ENCODE results near the gene RBMS1. TPM values are rescaled to one million over a fixed set of nuclear protein-coding genes. Genes with fewer than 3 reads are reported as not detected.
A peak's percentile ranks its signal among the peaks of the same experiment; 100 is the strongest.

The RBMS1 gene
- total RNA-seq, 1 donor from 2014 or later, result 73.7 TPM

GRCh38 chr2:160431441-160431840, 62.2 kb downstream of the RBMS1 start:
- H3K9me3 Mint-ChIP-seq, result peaks cover 4% of the 10 kb centered on the region
- TF ChIP-seq CTCF (conservative IDR thresholded peaks at IDR 0.05), result no peak
- no peak for DNase-seq (ENCODE audit: extremely low spot score, unreplicated experiment)
- H3K27me3 Mint-ChIP-seq, result no peaks in the 10 kb centered on the region
- peaks cover 34% of the 10 kb centered on the region for H3K36me3 Mint-ChIP-seq
- peaks cover 19% of the 10 kb centered on the region for H3K4me1 Mint-ChIP-seq (ENCODE audit: unreplicated experiment)
- no peak overlapping the region for H3K4me3 Mint-ChIP-seq
- no peak overlapping the region for H3K27ac Mint-ChIP-seq

DNA sequence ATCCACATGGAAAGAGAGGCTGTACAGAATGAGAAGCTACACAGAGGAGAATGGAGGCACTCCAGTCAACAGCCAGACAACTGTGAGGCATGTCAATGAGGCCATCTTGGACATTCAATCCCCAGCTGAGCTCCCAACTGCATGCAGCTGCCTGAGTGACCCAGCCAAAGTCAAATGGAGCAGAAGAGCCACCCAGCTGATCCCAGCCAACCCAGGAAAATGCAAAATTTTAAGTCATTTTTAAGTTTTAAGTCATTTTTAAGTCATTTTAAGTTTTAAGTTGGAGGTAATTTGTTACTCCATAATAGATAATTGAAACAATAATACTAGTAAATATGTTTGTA, 63.6 kb downstream of the RBMS1 start:
- no peak for DNase-seq (ENCODE audit: extremely low spot score, unreplicated experiment)
- Mint-ChIP-seq H3K9me3 (peaks cover 4% of the 10 kb centered on the region), H3K27ac (no peak overlapping the region), H3K36me3 (peaks cover 34% of the 10 kb centered on the region), H3K4me3 (no peak overlapping the region), H3K27me3 (no peaks in the 10 kb centered on the region), H3K4me1 (ENCODE audit: unreplicated experiment) (peaks cover 24% of the 10 kb centered on the region)
- no peak for TF ChIP-seq CTCF (conservative IDR thresholded peaks at IDR 0.05)

- H3K27me3 Mint-ChIP-seq, result no peaks in the 10 kb centered on the region
- no peak overlapping the region for H3K4me3 Mint-ChIP-seq
- TF ChIP-seq CTCF (conservative IDR thresholded peaks at IDR 0.05), result peak; percentile 85
Measured at GRCh38 chr2:160429248-160430000, 64.2 kb downstream of the RBMS1 start.

GRCh38 chr2:160428405-160428763, 65.2 kb downstream of the RBMS1 start:
- Mint-ChIP-seq H3K36me3 (peaks cover 38% of the 10 kb centered on the region), H3K27me3 (no peaks in the 10 kb centered on the region), H3K9me3 (peaks cover 4% of the 10 kb centered on the region), H3K4me3 (no peak overlapping the region), H3K4me1 (ENCODE audit: unreplicated experiment) (peaks cover 24% of the 10 kb centered on the region), H3K27ac (no peak overlapping the region)
- TF ChIP-seq CTCF (conservative IDR thresholded peaks at IDR 0.05), result no peak
- DNase-seq (ENCODE audit: extremely low spot score, unreplicated experiment), result no peak

More at GRCh38 chr2:160429248-160430000, 64.2 kb downstream of the RBMS1 start:
- no peak for DNase-seq (ENCODE audit: extremely low spot score, unreplicated experiment)
- H3K9me3 Mint-ChIP-seq, result peaks cover 4% of the 10 kb centered on the region
- peaks cover 34% of the 10 kb centered on the region for H3K36me3 Mint-ChIP-seq
- peaks cover 24% of the 10 kb centered on the region for H3K4me1 Mint-ChIP-seq (ENCODE audit: unreplicated experiment)
- H3K27ac Mint-ChIP-seq, result no peak overlapping the region

GRCh38 chr2:160427629-160428404, 65.8 kb downstream of the RBMS1 start:
- H3K27ac Mint-ChIP-seq, result peak overlapping the region; percentile 5
- no peak for DNase-seq (ENCODE audit: extremely low spot score, unreplicated experiment)
- H3K27me3 Mint-ChIP-seq, result no peaks in the 10 kb centered on the region
- peaks cover 4% of the 10 kb centered on the region for H3K9me3 Mint-ChIP-seq
- peaks cover 41% of the 10 kb centered on the region for H3K36me3 Mint-ChIP-seq
- peaks cover 24% of the 10 kb centered on the region for H3K4me1 Mint-ChIP-seq (ENCODE audit: unreplicated experiment)
- no peak for TF ChIP-seq CTCF (conservative IDR thresholded peaks at IDR 0.05)
- H3K4me3 Mint-ChIP-seq, result peak overlapping the region; percentile 36

Data from type B pancreatic cell (in vitro differentiated cells).